NOMO-1 (cell line): ENCODE results near the gene GOLGA6L4.
"Not testable (repeated sequence)": the region's sequence is repeated elsewhere in the genome, so short reads cannot be mapped to it uniquely, and the experiment has no call there.

ENCODE experiments used
- DNase-seq, 2 experiments: peaks; one replicate each; lab custom pipeline; 2025; ENCODE audit not compliant: unreplicated experiment in 2 of 2; lab: John Stamatoyannopoulos, UW

The GOLGA6L4 gene

GRCh38 chr15:84235573-84235972, at the start of gene GOLGA6L4:
GOLGA6L4 (plus strand) TSS chr15:84235773; CDS start chr15:84235835, 62 bp downstream.
- not testable (repeated sequence) for DNase-seq

- not testable (repeated sequence) for DNase-seq
Measured at GRCh38 chr15:84192982-84193381, 42.6 kb upstream of the GOLGA6L4 start.

GRCh38 chr15:84195603-84196002, 40.0 kb upstream of the GOLGA6L4 start:
- DNase-seq = not testable (repeated sequence)

GRCh38 chr15:84196530-84197188, 38.9 kb upstream of the GOLGA6L4 start:
- not testable (repeated sequence) for DNase-seq

- not testable (repeated sequence) for DNase-seq
Measured at GRCh38 chr15:84199865-84200264, 35.7 kb upstream of the GOLGA6L4 start.

- not testable (repeated sequence) for DNase-seq
Measured at GRCh38 chr15:84246441-84246840, 10.9 kb downstream of the GOLGA6L4 start.
